GM20431 (cell line): Measurements from ENCODE around the gene MMP3.

Experiments
- in situ Hi-C: fragments of 300-500 bp; cut with MseI, MboI; formaldehyde crosslinking; loops from one replicate; pipeline ENCODE4 v1.15.0; 2020; ENCODE audit warnings: low sequenced_read_pairs; ENCODE audit not compliant: unreplicated experiment

Gene MMP3

GRCh38 chr11:102833731-102834130 lies 9.7 kb downstream of the MMP3 start:
- in situ Hi-C loops: no loop called here

GRCh38 chr11:102832612-102833011 lies 10.8 kb downstream of the MMP3 start:
- in situ Hi-C loops: no loop called here

GRCh38 chr11:102831489-102832440 lies 11.6 kb downstream of the MMP3 start:
- in situ Hi-C loops: no loop called here

GRCh38 chr11:102831128-102831488 lies 12.3 kb downstream of the MMP3 start:
- in situ Hi-C loops: no loop called here

GRCh38 chr11:102830001-102830727 lies 13.2 kb downstream of the MMP3 start:
- in situ Hi-C loops: no loop called here

GRCh38 chr11:102829316-102830000 lies 14.0 kb downstream of the MMP3 start:
- in situ Hi-C loops: no loop called here

- in situ Hi-C loops: no loop called here
Measured at GRCh38 chr11:102824556-102824955, 18.9 kb downstream of the MMP3 start.

GRCh38 chr11:102819491-102819890 lies 23.9 kb downstream of the MMP3 start:
- in situ Hi-C loops: no loop called here

GRCh38 chr11:102813484-102813883 lies 29.9 kb downstream of the MMP3 start:
- in situ Hi-C loops: no loop called here

GRCh38 chr11:102812188-102812587 lies 31.2 kb downstream of the MMP3 start:
- in situ Hi-C loops: no loop called here

GRCh38 chr11:102810950-102811660 lies 32.3 kb downstream of the MMP3 start:
- in situ Hi-C loops: no loop called here

- in situ Hi-C loops: no loop called here
Measured at GRCh38 chr11:102809971-102810370, 33.4 kb downstream of the MMP3 start.

- in situ Hi-C loops: no loop called here
Measured at GRCh38 chr11:102807921-102808320, 35.5 kb downstream of the MMP3 start.

GRCh38 chr11:102806296-102806695 lies 37.1 kb downstream of the MMP3 start:
- in situ Hi-C loops: no loop called here

- in situ Hi-C loops: no loop called here
Measured at GRCh38 chr11:102802341-102802740, 41.1 kb downstream of the MMP3 start.

GRCh38 chr11:102800767-102801166 lies 42.6 kb downstream of the MMP3 start:
- in situ Hi-C loops: no loop called here

- in situ Hi-C loops: no loop called here
Measured at GRCh38 chr11:102799681-102800340, 43.6 kb downstream of the MMP3 start.

- in situ Hi-C loops: no loop called here
Measured at GRCh38 chr11:102798012-102798746, 45.2 kb downstream of the MMP3 start, which contains the start of gene MMP1. TSS of gene MMP1 (minus strand) at chr11:102798160. CDS start at chr11:102798092, 68 bp downstream.

- in situ Hi-C loops: no loop called here
Measured at GRCh38 chr11:102794382-102794781, 49.0 kb downstream of the MMP3 start.
